ENCODE data around the gene FUT2.
A peak's percentile ranks its signal among the peaks of the same experiment; 100 is the strongest.
"Not testable (repeated sequence)": the region's sequence is repeated elsewhere in the genome, so short reads cannot be mapped to it uniquely, and the experiment has no call there.

The FUT2 gene

DNA sequence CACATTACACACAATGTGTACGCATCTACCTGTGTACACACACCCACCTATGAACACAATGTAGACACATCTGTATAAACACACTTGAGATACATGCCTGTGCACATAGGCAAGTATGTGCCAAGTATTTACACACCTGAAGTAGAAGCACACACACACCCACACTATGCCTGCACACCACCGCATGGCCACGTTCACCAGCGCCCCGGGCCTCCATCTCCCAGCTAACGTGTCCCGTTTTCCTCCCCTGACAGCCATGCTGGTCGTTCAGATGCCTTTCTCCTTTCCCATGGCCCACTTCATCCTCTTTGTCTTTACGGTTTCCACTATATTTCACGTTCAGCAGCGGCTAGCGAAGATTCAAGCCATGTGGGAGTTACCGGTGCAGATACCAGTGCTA is 6.9 kb downstream of the FUT2 start:
- no peak for DNase-seq (ENCODE audit: low read depth, low spot score)

DNA sequence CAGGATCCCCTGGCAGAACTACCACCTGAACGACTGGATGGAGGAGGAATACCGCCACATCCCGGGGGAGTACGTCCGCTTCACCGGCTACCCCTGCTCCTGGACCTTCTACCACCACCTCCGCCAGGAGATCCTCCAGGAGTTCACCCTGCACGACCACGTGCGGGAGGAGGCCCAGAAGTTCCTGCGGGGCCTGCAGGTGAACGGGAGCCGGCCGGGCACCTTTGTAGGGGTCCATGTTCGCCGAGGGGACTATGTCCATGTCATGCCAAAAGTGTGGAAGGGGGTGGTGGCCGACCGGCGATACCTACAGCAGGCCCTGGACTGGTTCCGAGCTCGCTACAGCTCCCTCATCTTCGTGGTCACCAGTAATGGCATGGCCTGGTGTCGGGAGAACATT is 7.5 kb downstream of the FUT2 start:
- no peak for DNase-seq (ENCODE audit: low read depth, low spot score)

DNA sequence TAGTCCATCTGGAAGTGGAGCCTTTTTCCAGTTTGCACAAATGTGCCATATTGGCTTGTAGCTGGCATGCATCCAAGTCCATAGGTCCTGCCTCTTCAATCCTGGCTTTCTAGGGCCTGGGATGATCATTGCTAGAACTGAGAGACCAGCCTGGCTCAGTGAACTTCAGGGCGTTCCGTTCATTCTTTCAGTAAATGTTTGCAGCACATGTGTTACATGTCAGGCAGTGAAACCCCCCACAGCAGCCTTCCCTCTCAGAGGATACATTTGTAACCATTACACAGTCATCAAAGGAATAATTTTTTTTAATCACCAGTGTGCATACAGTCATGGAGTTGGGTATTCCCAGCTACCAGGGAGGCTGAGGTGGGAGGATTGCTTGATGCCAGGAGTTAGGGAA is 9.7 kb downstream of the FUT2 start:
- DNase-seq (ENCODE audit: low read depth, low spot score), result no peak

DNA sequence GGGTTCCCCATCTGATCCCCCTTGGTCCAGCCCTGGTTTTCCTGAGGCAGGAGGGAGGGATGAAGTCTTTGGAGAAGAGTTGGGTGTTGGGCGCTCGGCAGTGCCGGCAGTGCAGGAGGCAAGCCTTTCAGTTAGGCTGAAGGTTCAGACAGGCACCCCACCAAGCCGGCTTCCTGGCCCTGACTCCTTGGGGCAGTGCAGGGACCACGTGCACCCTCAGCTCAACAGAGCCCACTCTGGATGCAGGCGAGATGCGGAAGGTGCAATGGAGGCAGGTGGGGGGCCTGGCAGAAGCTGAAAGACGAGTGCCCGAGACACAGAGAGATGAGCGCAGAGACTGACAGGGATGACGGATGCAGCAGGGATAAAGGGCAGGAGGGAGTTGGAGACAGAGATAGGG is 12.7 kb downstream of the FUT2 start:
- DNase-seq (ENCODE audit: low read depth, low spot score), result no peak

DNA sequence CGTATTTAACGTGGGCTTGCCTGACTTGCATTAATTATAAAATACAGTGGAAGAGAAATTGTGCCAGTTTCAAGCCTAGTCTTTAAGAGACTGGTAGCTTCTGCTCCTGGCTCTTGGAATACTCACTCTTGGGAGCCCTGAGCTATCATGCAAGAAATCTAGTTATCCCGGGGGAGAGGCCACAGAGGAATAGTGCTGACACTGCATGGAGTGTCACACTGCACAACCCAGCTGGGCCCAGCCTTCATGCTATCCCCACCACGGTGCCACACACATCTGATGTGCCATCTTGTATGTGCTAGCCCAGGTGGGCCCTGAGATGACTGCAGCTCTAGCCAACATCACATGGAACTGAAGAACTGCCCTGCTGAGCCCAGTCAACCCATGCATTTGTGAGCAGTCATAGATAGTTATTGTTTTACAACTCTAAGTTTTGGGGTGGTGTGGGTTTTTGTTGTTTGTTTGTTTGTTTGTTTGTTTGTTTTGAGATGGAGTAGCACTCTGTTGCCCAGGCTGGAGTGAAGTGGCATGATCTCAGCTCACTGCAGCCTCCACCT is 15.4 kb downstream of the FUT2 start:
- no peak for DNase-seq (ENCODE audit: low read depth, low spot score)

DNA sequence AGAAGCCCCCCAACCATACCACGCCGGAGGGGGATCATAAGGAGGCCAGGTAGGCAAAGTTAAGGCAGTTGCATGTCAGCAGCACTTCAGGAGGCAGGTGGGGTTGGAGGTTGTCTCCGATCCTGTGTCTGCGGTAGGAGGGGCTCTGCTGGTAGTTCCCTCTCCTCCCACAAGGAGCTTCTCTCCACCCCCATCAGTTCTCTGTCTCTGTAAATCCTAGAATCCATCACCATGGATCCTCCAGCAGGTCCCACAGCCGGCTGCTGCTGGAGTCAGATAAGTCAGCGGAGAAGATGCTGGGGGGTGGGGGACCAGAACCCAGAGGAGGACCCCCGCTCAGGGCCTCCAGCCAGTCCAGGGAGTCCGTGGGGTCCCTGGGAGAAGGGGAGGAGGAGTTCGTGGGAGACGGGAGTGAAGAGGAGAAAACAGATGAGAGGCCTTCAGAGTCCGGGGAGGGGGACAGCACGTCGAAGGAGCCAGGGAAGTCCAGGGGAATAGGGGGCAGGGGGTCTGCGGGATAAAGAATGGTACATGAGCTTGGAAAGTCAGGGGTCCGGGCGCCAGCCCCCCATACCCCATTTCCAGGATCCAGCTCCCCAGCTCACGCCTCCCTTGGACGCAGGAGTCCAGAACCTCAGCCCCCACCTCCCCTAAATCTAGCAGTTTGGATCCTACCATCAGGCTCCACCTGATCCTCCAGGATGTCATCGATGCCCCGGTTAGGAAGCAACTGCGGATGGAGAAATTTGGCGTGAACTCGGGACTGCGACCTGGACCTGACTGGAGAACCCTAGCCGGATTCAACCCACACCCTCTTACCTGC is 17.5 kb downstream of the FUT2 start:
- DNase-seq (ENCODE audit: low read depth, low spot score), result no peak

DNA sequence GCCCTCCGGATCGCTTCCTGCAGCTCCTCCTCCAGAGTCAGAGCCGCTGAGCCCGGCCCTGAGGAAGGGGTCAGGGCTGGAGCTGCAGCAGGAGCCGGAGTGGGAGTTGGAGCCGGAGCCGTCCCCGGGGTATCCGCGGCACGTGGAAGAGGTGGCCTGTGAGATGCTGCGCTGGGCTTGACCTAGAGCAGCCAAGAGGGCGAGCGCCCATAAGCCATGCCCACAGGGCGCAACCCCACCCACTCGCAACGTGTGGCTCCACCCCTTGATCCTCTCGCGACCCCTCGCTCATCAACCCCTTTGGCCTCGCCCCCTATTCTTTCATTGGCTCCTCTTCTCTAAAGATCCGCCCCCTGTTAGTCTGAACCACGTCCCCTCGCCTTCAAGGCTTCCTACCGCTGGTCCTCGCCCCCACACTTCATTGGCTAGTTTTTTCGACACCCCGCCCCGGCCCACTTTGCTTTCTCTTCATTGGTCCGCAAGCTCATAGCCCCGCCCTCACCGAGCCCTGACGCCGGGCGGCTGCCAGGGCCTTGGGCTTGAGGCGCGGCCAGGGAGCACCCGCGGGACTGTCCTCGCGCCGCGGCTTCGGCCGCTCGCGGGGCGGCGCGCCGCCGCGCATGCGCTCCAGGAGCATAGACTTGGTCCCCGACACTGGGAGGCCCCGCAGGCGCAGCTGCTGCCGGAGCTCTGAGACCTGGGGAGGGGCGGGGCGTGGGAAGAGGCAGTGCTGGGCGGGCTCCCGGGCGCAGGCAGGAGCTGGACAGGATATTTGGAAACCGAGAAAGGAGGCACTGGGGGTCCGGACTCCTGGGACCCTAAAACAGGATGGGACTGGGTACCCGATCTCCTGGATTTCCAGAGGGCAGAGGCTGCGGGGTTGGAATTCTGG is 18.3 kb downstream of the FUT2 start:
- peak; percentile 99 for DNase-seq (ENCODE audit: low read depth, low spot score)

DNA sequence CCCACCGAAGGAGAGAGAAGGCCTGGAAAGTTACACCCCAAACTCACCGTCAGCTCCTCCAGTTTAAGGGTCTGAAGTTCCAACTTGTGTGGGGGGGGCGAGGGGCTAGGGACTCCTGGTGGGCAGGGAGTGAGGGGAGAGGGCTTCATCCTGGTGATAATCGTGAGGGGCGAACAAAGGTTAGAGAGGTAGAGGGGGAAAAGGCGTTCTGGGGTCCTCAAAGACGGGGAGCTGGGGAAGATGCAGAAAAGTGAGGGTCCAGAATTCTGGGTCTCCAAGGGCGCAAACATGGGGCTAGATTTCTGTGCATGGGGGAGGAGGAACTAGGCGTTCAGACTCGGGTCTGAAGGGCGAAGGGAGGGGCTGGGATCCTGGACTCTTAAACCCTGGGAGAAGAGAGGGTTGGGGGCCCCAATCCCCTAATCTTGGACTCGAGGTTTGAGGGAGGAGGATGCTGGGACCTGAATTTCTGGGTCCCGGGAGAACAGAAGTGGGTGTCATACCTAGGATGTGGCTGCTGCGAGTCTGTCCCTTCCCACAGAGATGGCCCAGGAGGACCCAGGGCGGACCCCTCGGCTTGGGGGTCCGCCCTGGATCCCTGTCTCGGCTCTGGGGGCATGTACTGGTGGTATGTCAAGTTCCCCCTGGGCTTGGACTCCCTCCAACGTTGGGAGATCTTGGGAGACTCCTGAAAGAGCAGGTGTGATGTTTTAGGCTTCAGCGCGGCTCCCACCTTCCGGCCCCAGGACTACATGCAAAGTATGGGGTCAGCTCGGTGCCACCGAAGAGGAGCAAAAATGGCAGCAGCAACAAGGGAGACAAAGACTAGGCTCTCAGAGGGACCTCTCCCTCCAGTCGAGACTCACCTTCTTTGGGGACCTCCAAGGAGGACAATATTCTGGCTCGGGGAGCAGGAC is 19.2 kb downstream of the FUT2 start:
- DNase-seq (ENCODE audit: low read depth, low spot score), result no peak

DNA sequence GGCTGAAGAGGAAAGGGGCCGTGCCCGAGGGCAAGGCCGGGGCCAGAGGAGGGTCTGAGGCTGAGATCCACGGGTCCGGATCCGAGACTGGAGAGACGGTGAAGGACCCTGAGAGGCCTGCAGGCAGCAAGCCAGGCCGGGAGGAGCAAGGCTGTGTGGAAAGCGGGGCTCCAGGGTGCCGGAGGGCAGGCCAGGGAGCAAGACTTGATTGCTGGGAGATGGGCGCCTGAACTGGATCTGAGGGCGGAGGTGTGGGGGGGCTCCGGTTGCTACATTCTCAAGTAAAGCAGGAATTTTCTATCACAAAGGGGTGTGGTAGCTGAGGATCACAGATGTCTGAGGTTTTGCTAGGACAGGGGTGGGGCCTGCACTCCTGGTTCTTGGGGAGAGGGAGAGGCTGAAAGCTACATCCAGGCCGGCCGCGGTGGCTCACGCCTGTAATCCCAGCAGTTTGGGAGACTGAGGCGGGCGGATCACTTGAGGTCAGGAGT is 20.0 kb downstream of the FUT2 start:
- DNase-seq (ENCODE audit: low read depth, low spot score), result no peak

DNA sequence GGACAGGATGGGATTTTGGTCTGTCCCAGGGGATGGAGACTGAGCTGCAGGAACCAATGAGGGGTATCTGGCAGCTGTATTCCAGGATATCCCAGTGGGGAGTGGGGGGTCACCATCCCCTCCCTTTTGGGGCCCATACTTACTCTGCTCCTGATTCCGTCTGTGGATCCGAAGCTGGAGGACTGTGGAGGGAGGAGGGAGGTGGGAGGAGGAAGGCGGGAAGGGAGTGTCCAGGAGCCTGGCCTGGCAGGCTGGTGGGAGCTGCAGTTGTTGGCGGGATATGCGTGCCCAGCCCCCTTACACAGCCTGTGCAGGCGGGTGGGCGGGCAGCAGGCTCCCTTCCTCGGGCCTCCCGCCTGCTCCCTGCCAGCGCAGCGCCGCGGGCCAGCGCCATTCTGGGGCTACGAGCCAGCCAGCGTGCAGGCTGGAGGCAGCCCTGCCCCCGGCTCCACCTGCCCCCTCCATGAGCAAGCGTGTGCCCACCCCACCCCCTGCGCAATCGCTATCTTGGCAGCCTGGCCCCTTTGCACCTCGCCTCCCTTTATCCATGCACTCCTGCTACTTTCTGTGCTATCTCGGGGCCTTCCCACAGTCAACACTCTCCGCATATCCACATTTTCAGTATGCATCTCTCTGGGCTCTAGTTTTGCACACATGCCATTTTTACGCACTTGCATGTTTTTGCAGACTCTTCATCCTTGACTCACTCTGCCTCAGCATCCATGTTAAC is 21.0 kb downstream of the FUT2 start:
- no peak for DNase-seq (ENCODE audit: low read depth, low spot score)

DNA sequence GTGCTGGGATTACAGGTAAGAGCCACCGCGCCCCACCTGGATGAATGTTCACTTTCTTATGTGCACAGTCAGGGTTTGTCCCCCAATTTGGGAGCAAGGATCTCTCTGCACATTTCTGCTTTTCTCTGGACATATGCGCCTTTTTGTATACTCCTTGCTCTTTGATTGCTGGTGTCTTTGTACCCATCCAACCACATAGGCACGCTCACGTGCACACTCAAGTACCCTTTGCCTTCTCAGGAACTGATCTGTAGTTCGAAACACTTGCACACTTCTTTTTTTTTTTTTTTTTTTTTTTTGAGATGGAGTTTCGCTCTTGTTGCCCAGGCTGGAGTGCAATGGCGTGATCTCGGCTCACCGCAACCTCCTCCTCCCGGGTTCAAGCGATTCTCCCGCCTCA is 22.3 kb downstream of the FUT2 start:
- not testable (repeated sequence) for DNase-seq (ENCODE audit: low read depth, low spot score)

DNA sequence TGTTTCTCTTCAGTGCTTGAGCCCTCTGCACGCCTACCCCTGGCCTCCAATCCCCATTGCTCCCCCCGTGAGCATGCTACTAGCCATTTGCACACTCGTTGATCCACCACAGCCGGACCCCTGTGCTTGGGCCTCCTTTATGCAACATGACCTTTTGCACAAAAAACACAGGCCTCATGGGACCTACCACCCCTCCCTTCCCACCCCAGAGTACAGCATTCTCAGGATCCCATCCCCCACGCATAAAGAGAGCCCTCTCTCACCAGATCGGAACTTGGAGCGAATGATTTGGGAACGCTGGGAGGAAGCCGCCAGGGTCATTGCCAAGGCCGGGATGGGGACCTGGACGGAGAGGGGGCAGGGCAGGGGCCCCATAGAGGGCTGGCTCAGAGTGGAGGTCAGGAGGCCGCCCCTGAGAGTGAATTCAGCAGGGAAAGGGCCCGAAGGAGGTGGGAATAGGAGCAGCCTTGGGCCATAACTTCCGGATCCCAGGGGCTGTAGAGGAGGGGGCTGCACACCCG is 23.0 kb downstream of the FUT2 start:
- no peak for DNase-seq (ENCODE audit: low read depth, low spot score)

DNA sequence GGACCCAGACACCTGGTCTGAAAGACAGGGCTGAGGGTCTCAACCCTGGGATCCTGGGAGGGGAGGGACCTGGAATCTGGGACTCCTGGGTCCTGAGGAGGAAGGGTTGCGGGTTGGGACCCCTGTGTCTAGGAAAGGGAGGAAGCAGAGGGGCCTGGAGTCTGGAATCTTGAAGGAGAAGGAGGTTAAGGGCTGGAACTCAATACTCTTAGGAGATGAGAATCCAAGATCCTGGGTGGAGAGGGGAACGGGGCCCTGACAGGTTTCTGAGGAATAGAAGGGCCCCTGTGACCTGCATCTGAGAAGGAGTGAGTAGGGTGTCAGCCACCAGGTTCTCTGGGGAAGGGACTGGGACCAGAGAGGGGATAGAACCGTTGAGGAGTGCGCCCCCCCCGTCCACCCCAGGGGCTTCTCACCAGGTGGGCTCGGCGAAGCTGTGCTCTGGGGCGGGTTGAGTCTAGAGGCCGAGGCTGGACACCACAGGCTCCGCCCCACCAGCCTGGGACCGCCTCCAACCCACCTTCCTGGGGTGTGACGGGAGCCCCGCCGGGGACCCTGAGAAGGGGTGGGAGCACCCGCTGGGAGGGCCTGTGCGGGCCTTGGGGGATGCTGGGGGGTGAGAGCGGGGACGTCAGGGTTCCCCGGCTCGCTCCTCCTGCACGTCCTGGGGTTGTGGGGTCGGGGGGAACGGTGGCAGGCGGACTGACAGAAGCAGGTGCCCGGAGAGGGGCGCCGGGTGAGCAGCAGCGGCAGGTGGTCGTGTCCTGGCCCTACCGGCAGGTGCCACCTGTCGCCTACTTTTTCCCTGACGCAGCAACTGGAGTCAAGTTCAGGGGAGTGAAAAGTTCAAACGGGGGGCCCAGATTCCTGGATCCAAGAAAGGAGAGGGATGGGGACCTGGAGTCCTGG is 23.7 kb downstream of the FUT2 start, which contains the start of gene MAMSTR:
Gene MAMSTR (minus strand): TSS at position 463 of the 909 bp plus-strand sequence. CDS start 694 bp downstream, outside the sequence.
- no peak for DNase-seq (ENCODE audit: low read depth, low spot score)

DNA sequence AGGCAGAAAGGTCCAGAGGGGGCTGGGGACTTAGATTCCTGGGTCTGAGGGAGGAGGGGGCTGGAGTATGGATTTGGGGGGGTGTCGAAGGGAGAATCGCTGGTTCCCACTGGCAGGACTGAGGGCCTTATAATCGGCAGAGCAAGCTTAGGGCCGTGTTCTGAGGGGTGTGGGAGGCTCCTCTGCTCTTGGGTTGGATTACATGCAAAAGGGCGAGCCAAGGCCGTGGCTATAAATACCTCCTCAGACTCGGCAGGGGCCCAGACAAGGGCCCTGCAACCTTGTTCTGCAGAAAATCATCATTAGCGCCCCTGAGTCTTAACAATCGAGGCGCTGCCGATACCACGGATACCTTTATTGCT is 24.5 kb downstream of the FUT2 start:
- no peak for DNase-seq (ENCODE audit: low read depth, low spot score)

DNA sequence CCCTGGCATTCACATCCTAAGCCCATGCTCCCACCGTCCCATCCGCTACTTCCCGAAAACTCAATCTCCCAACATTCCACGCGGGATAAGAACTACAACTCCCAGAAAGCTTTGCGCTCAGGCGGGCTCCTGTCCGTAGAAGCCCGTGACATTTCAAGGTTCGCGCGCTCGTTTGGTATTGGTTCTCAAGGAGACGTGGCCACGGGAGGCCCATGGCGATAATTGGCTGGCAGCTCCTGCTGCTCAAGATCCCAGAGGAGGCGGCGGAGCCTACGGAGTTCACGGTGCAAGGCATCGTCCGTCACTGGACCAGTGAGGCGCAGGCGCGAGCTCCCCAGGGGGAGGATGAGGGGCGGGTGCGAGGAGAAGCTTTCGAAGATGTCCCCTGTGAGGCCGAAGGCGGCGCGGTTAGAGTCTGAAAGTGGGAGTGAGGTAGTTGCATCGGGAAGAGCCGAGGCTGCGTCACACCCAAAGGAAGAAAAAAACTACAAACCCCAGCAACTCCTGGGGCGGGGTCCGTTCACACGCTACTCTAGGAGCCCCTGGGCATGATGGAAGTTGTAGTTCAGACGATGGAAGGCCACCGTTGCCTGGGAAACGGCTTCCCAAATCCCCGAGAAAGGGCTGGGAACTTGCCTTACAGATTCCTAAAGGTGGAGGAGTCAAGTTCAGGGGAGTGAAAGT is 25.0 kb downstream of the FUT2 start:
- DNase-seq (ENCODE audit: low read depth, low spot score), result peak; percentile 97

DNA sequence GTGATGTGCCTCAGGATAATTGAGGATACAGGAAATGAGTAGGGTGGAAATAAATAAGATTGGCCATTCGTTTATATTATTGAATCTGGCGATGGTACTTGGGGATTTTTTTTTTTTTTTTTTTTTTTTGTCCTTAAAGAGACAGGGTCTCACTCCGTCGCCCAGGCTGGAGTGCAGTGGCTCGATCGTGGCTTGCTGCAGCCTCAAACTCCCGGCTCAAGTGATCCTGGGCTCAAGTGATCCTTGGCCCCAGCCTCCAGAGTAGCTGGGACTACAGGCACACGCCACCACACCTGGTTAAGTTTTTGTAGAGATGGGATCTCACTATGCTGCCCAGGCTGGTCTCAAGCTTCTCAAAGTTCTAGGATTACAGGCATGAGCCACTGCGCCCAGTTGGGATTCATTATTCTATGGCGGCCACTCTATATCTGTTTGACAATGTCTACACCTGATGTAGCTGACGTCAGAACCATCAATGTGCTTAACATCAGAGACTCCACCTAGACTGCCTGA is 26.5 kb downstream of the FUT2 start:
- no peak for DNase-seq (ENCODE audit: low read depth, low spot score)

DNA sequence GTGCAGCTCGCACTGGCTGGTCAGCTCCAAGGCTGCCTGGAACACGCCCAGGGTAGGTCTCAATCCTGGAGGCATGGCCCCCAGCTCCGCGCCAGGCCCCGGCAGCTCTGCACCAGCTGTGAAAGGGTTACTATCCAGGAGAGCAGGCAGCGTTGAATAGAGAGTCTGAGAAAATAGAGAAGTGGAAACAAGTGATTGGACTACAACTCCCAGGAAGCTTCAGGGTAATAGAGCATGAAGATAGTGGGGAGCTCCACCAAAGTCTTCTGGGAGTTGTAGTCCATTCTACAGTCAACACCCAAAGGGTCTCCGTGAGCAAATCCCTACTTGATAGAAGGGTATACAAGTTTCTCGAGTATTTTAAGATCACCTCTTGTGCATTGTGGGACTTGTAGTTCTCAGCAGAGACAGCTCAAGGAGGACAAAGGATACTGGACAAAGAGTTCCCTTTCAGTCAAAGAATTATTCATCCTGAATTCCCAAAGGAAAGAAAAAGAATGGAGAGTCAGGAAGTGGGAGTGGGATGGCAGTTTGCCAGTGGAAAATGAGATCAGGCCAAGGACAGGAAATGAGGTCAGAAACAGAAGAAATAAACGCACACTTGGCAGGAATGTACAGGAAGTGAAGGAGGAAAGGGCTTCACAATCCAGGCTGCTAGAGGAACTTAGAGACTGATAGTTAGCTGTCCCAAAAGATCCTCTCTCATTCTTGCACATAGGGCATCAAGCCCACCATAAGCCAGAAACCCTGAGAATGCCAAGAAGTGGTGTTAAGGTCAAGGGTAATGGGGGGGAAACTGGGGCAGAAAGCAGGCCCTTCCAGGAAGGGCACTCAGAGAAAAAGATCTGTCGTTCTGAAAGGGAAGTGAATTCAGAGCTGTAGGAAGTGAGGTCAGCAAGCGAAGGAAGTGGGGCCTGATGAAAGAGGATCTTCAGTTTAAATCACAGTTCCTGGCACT is 29.3 kb downstream of the FUT2 start:
- peak; percentile 74 for DNase-seq (ENCODE audit: low read depth, low spot score)
